ENCODE results near the gene TMEM161B. TPM values are rescaled to one million over a fixed set of nuclear protein-coding genes. Genes with fewer than 3 reads are reported as not detected.

The TMEM161B gene
- total and polyA plus RNA-seq, 8 donors, result 2.5 to 10.9 (median 6.9) TPM

- intact Hi-C loops (cut with DNase I), result no loop called here
- H3K4me1 ChIP-seq, result peaks cover 4% of the 10 kb centered on the region in 3 donors
- FAIRE-seq, result no peak
- H3K4me3 ChIP-seq, result no peak overlapping the region
- H3K27ac ChIP-seq, result no peak overlapping the region
- no peaks in the 10 kb centered on the region for H3K9me3 ChIP-seq
- no peaks in the 10 kb centered on the region for H3K27me3 ChIP-seq
- no peak for DNase-seq
- no peak for ATAC-seq
- 92 to 96% methylated on average over 1 of the region's 1 CpG for WGBS, 2 donors
- no peaks in the 10 kb centered on the region for H3K36me3 ChIP-seq
- no peak for TF ChIP-seq CTCF (IDR thresholded peaks at IDR 0.05)
These were observed 14.3 kb downstream of the TMEM161B start for GRCh38 chr5:88254320-88254719.

DNA sequence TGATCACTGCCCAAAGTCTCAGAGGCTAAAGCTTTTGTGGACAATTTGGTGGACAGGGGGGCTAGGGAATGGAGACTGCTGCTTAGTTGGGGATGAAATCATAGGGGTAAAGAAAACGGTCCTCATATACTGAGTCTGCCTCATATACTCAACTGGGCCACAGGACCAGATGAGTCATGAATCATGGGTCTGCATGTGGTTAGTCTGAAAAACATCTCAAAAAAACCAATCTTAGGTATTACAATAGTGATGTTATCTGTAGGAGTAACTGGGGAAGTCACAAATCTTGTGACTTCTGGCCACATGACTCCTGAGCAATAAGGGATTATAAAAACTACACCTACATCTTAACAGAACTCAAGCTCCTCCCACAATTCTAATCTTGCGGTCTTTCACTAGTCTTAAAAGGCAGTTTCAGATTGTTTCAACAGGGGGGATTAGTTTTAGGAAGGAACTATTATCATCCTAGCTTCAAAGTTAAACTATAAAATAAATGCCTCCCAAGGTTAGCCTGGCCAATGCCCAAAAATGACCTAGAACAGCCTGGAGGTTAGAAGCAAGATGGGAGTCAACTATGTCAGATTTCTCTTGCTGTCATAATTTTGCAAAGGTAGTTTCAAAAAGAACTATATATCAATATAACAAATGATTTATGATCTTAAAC lies 17.5 kb downstream of the TMEM161B start:
- H3K27me3 ChIP-seq, result no peaks in the 10 kb centered on the region
- no peaks in the 10 kb centered on the region for H3K36me3 ChIP-seq
- H3K27ac ChIP-seq, result no peak overlapping the region
- FAIRE-seq (no peak), DNase-seq (no peak), ATAC-seq (no peak)
- 93 to 97% methylated on average over 2 of the region's 2 CpGs for WGBS, 2 donors
- H3K4me1 ChIP-seq, result peaks cover 0 to 5% (median 3%) of the 10 kb centered on the region in 3 donors
- no peaks in the 10 kb centered on the region for H3K9me3 ChIP-seq
- no peak overlapping the region for H3K4me3 ChIP-seq
- intact Hi-C loops (cut with DNase I), result no loop called here
- no peak for TF ChIP-seq CTCF (IDR thresholded peaks at IDR 0.05)

DNA sequence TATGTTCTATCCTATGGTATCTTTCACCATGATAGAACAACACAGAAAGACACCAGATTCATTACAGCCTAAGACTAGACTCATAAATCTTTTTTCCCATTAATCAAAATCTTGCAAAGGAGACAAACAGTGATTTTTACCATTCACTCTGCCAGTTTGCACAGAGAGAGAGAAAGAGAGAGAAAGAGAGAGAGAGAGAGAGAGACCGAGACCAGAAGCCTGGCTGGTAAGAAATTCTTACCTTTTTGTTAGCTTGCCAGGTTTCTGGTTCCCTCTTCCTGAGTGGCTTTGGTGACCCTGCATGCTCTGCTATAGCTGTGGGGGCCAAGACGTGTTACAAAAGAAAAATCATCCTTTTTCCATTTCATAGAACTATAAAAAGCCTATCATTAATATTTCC lies 18.6 kb downstream of the TMEM161B start:
- H3K27me3 ChIP-seq, result no peaks in the 10 kb centered on the region
- FAIRE-seq (no peak), DNase-seq (no peak), ATAC-seq (no peak)
- H3K9me3 ChIP-seq, result no peaks in the 10 kb centered on the region
- H3K27ac ChIP-seq, result no peak overlapping the region
- H3K4me3 ChIP-seq, result no peak overlapping the region
- no peaks in the 10 kb centered on the region for H3K36me3 ChIP-seq
- TF ChIP-seq CTCF (IDR thresholded peaks at IDR 0.05), result no peak
- 89% methylated on average over 2 of the region's 2 CpGs for WGBS, 2 donors
- intact Hi-C loops (cut with DNase I), result no loop called here
- H3K4me1 ChIP-seq, result peaks cover 6 to 16% (median 15%) of the 10 kb centered on the region in 3 donors

GRCh38 chr5:88248743-88249540 lies 19.7 kb downstream of the TMEM161B start:
- DNase-seq (no peak), ATAC-seq (no peak), FAIRE-seq (no peak)
- TF ChIP-seq CTCF (IDR thresholded peaks at IDR 0.05), result no peak
- intact Hi-C loops (cut with DNase I), result no loop called here
- Histone ChIP-seq H3K9me3 (no peaks in the 10 kb centered on the region), H3K27ac (no peak overlapping the region), H3K4me1 (peaks cover 6 to 19% (median 16%) of the 10 kb centered on the region in 3 donors), H3K36me3 (no peaks in the 10 kb centered on the region), H3K27me3 (no peaks in the 10 kb centered on the region), H3K4me3 (no peak overlapping the region)
- WGBS, 2 donors, result 94 to 97% methylated on average over 2 of the region's 2 CpGs

GRCh38 chr5:88248094-88248493 lies 20.6 kb downstream of the TMEM161B start:
- 92 to 96% methylated on average over 3 of the region's 3 CpGs for WGBS, 2 donors
- Histone ChIP-seq H3K9me3 (no peaks in the 10 kb centered on the region), H3K36me3 (no peaks in the 10 kb centered on the region), H3K4me3 (no peak overlapping the region), H3K27me3 (no peaks in the 10 kb centered on the region), H3K27ac (no peak overlapping the region), H3K4me1 (peaks cover 6 to 19% (median 16%) of the 10 kb centered on the region in 3 donors)
- no peak for ATAC-seq
- intact Hi-C loops (cut with DNase I), result no loop called here
- DNase-seq, result no peak
- FAIRE-seq, result no peak
- no peak for TF ChIP-seq CTCF (IDR thresholded peaks at IDR 0.05)

All from pancreas (tissue), 10 donors.